HG03095 (cell line): ENCODE measurements around the gene IRS2.

Experiments
- ATAC-seq: cut with Tn5 transposase; IDR thresholded peaks from one replicate; pipeline ENCODE4 v1.9.1; 2021; ENCODE audit warnings: moderate library complexity; ENCODE audit not compliant: unreplicated experiment

The IRS2 gene

GRCh38 chr13:109761695-109762094 lies 24.7 kb downstream of the IRS2 start:
- ATAC-seq = no peak

GRCh38 chr13:109760951-109761350 lies 25.4 kb downstream of the IRS2 start:
- ATAC-seq = no peak

DNA sequence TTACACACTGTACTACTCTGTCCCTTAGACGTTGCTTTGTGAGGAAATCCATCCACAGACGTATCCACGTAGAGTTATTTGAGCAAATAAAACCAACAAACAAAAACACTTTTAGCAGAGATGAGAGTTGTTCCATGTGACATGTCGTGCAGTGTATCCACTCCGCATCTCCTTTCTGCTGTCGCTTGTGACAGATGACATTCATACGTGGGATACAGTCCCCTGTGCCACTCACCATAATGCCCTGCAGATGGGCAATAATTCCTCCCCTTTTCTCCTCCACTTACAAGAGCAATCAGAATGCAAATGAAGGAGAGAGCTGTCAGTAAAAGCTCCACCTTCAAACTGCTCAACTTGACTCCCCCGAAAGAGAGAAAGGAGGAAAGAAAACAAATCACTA lies 26.0 kb downstream of the IRS2 start:
- ATAC-seq = no peak

DNA sequence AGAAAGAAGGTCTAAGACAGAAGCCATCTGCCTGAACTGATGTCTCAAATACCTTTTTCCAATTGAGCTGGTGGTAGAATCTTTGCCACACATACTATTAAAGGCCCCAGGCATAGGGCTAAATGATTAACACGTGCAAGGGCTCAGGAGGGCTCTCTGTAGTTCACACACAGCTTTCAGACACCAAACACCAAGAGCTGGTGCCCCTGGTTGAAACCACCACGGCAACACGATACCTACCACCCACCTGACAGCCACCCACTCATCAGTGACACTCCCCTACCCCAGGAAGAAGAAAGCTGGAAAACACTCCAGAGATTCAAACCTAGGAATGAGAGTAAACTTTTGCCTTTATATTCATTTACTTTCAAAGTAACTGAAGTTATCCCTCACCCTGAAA lies 26.8 kb downstream of the IRS2 start:
- no peak for ATAC-seq

GRCh38 chr13:109758937-109759480 lies 27.4 kb downstream of the IRS2 start:
- no peak for ATAC-seq

- no peak for ATAC-seq
These were observed 29.6 kb downstream of the IRS2 start for GRCh38 chr13:109756778-109757177.

DNA sequence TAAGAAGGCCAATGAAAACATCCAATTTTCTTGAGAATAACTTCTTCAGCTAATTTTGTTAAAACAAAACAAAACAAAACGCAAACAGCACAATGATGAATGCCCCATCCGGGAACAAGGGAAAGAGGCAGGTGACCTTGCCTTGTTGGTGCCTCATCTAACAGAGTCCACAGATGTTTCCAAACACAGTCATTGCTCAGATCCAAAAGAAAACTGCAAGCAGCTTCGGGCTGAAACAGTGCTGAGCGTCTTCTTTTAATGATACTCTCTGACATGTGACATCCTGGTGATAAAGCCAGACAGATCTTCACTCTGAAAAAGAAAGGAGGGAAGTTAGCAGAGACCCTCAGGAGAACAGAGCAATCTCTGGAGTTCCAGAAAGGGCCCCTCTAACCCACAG lies 30.4 kb downstream of the IRS2 start:
- ATAC-seq = no peak

DNA sequence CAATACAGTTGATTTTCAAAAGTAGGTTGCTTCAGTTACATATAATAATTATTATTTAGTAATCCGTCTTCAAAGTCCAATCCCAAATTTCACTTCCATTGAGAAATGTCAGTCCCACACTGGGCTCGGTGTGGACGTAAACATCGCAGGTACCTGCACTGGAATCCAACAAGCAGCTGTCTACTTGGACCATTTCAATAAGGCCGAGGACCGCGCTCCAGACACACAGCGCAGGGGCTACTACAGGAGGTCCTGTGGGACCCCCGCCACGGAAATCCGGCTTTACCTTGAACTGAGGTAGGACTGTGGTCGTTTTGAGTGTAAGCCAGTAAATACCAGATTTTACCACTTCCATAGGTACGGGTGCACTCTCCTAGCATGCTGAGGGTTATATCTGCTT lies 30.8 kb downstream of the IRS2 start:
- no peak for ATAC-seq

GRCh38 chr13:109751477-109751876 lies 34.9 kb downstream of the IRS2 start:
- ATAC-seq = no peak

GRCh38 chr13:109750221-109750775 lies 36.1 kb downstream of the IRS2 start:
- no peak for ATAC-seq

- ATAC-seq = no peak
These were observed 37.0 kb downstream of the IRS2 start for GRCh38 chr13:109749365-109749764.

DNA sequence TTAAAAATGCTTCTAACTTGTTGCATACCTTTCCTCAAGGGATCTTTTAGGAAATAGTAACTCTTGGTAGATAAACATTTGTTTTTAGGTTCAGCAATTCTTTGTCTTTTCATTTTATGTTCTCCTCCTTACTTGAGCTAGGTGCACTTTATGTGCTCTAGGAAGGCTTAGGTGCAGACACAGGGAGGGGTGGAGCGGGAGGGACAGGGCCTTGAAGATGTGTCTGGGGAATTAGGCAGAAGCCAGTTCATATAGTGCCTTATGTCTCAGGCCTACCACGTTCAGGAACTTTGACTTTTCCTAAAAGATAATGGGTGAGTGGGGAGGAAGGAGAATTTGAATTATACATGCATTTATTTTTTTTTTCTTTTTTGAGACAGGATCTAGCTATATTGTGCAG lies 37.7 kb downstream of the IRS2 start:
- ATAC-seq = no peak

DNA sequence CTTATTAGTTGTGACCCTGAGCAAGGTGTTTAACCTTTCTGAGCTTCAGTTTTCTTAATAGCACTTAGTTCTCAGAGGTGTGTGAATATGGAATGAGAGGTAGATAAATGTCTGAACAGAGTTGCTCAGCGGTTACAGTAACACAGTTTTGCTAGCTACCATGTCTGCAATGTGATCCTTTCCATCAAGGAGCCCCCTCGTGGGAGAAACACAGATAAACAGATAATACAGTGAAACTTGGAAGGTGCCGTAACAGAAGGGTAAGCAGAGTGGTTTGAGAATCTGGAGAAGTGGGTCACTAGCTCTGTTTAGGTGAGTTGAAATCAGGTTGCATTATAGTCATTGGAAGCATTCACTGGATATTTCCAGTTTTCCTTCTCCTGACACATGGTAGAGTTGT lies 38.9 kb downstream of the IRS2 start:
- no peak for ATAC-seq

- no peak for ATAC-seq
These were observed 40.0 kb downstream of the IRS2 start for GRCh38 chr13:109746364-109746763.

DNA sequence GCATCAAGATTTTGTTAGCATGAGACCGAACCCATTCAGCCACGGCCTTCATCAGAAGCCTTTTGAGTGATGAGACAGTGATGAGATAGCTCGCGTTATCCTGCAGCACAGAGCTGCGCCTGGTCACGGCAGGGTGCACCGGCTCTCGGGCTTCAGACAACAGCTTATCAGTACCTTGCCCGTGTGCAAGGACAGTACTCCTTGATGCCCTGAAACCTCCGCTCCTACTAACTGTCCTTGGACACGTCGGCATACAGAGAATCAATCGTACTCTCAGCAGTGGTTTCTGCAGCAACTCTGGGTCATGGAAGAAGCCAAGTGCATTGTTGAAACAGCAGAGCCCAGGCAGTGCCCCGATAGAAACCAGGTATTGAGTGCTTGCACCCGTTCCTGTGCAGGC lies 40.7 kb downstream of the IRS2 start:
- ATAC-seq = no peak

- ATAC-seq = no peak
These were observed 41.3 kb downstream of the IRS2 start for GRCh38 chr13:109745060-109745459.

GRCh38 chr13:109744512-109745051 lies 41.8 kb downstream of the IRS2 start:
- ATAC-seq = no peak

DNA sequence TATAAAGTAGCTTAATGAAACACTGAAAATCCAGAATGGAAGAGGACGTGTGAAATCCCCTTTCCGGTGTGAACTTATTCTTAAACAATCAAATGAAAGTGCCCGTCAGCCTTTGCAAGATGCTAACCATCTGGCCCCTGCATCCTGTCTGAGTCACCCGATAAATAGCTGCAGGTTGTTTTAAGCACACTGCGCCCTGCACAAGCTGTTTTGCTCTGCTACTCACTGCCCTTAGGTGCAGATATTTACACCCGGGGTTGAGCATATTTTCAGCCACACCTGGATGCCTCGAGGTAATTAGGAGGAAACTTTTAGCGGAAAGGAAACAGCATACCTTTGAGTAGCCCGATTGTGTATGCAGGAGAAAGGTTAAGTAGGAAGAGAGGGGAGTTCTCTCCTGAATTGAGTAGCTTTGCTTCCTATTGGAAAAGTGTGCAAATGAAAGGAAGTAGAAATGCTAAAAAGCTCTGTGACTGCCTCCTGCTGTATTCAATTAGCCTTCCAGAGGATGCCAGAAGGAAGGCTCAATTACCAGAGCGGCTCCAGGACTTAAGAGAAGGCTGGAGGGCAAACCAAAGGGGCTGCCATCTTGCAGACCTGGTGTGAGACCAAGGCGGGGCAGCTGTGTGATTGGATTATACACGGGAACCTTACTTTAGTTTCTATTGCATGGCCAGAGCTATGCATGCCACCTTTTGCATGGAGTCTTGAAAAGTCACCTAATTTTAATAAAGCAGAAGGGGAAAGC lies 42.5 kb downstream of the IRS2 start:
- ATAC-seq = peak; percentile 66

GRCh38 chr13:109741966-109742365 lies 44.4 kb downstream of the IRS2 start:
- ATAC-seq = no peak

- no peak for ATAC-seq
These were observed 45.7 kb downstream of the IRS2 start for GRCh38 chr13:109740721-109741120.

GRCh38 chr13:109740121-109740520 lies 46.3 kb downstream of the IRS2 start:
- no peak for ATAC-seq

DNA sequence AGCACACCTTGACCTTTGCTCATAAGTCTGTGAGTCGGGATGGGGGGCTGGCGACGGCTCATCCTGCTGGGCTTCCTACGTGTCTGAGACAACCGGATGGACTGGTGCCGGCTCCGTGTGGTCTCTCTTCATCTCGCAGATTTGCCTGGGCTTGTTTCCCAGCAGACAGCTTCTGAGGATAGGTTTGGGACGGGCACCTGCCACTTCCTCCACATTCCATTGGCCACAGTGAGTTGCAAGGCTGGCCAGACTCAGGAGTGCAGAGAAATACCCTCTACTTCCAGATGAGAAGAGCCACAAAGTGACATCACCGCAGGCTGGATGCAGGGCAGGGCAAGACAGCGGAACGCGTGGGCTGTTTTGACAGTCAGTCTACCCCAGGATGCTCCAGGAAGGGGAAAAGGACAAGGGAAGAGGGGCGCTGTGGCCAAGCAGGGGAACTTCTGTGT lies 48.1 kb downstream of the IRS2 start:
- no peak for ATAC-seq
